HEK293 (cell line): ENCODE results near the gene S100A8.

Experiments
- CTCF ChIA-PET: fragments of 350-600 bp; formaldehyde crosslinking; extraction: SDS; loops from one replicate; lab custom pipeline; 2021; ENCODE audit warnings: antibody characterized with exemption; lab: Yijun Ruan, JAX
- POLR2A ChIA-PET: fragments of 300-600 bp; formaldehyde crosslinking; extraction: SDS; loops from one replicate; lab custom pipeline; 2020; ENCODE audit warnings: antibody characterized with exemption, inconsistent platforms; lab: Yijun Ruan, JAX
- H3K27ac ChIP-seq: fragments of 200-500 bp; sonication (Bioruptor generic); 2 replicates; pipeline ENCODE4 v1.5.1; 2014; ENCODE audit warnings: low read depth, low read length, control low read depth, inconsistent platforms; ENCODE audit errors: extremely low read depth
- H3K36me3 ChIP-seq, 2 experiments: fragments of 200-500 bp in 1 of 2; sonication (Bioruptor generic) in 1 of 2; 1 replicate in 1 of 2; 2 replicates in 1 of 2; pipeline ENCODE4 v1.5.1; 2014 to 2017; ENCODE audit warnings: inconsistent platforms in 2 of 2, low read length in 2 of 2; ENCODE audit not compliant: control insufficient read depth in 2 of 2, insufficient read depth in 1 of 2
- H3K4me1 ChIP-seq: fragments of 200-500 bp; sonication (Bioruptor generic); 2 replicates; pipeline ENCODE4 v1.5.1; 2014; ENCODE audit warnings: mild to moderate bottlenecking, low read length, inconsistent platforms; ENCODE audit not compliant: control insufficient read depth, insufficient read depth
- H3K4me3 ChIP-seq: 2 replicates; pipeline ENCODE4 v1.5.1; 2011; ENCODE audit warnings: low read depth, mild to moderate bottlenecking, control low read depth, low read length, moderate library complexity
- H3K9me3 ChIP-seq: fragments of 200-500 bp; sonication (Bioruptor generic); 2 replicates; pipeline ENCODE4 v1.5.1; 2014; ENCODE audit warnings: low read depth, low read length, inconsistent platforms; ENCODE audit not compliant: control insufficient read depth, insufficient read depth
- GLIS1 ChIP-seq: fragments of 450-650 bp; formaldehyde crosslinking; IDR thresholded peaks from 2 replicates; pipeline ENCODE4 v1.5.1; 2016; ENCODE audit warnings: missing biosample characterization, missing genetic modification characterization
- HOXD13 ChIP-seq: sonication (generic); formaldehyde crosslinking; IDR thresholded peaks from 2 replicates; pipeline ENCODE4 v1.8.0; 2022; ENCODE audit warnings: missing genetic modification reagents, borderline replicate concordance
- ZIC2 ChIP-seq: fragments of 450-650 bp; formaldehyde crosslinking; IDR thresholded peaks from 2 replicates; pipeline ENCODE4 v1.5.1; 2016; ENCODE audit warnings: missing biosample characterization, missing genetic modification characterization
- ZNF23 ChIP-seq: fragments of 450-650 bp; formaldehyde crosslinking; IDR thresholded peaks from 2 replicates; pipeline ENCODE4 v1.5.1; 2016; ENCODE audit warnings: missing biosample characterization, missing genetic modification characterization, borderline replicate concordance
- ZNF677 ChIP-seq: fragments of 450-650 bp; IDR thresholded peaks from 2 replicates; pipeline ENCODE4 v1.5.0; 2018; ENCODE audit warnings: missing biosample characterization, mild to moderate bottlenecking, missing genetic modification characterization, moderate library complexity
- ZSCAN23 ChIP-seq: fragments of 450-650 bp; formaldehyde crosslinking; IDR thresholded peaks from 2 replicates; pipeline ENCODE4 v1.5.1; 2016; ENCODE audit warnings: missing biosample characterization, missing genetic modification characterization
- TF ChIP-seq, protein P1 (sequence below): fragments of 450-650 bp; formaldehyde crosslinking; IDR thresholded peaks from 2 replicates; pipeline ENCODE4 v1.5.1; 2016; ENCODE audit warnings: missing biosample characterization, missing genetic modification characterization, low read depth
- TF ChIP-seq, protein P2 (sequence below): sonication (generic); formaldehyde crosslinking; IDR thresholded peaks from 2 replicates; pipeline ENCODE4 v1.8.1; 2022; ENCODE audit warnings: mild to moderate bottlenecking, moderate library complexity, missing genetic modification reagents
- TF ChIP-seq, protein P3 (sequence below): fragments of 450-650 bp; formaldehyde crosslinking; IDR thresholded peaks from 2 replicates; pipeline ENCODE4 v1.5.1; 2016; ENCODE audit warnings: missing biosample characterization, missing genetic modification characterization
- TF ChIP-seq, protein P4 (sequence below): fragments of 450-650 bp; formaldehyde crosslinking; IDR thresholded peaks from 2 replicates; pipeline ENCODE4 v1.5.0; 2017; ENCODE audit warnings: missing biosample characterization, missing genetic modification characterization, borderline replicate concordance
- TF ChIP-seq, protein P5 (sequence below): fragments of 450-650 bp; formaldehyde crosslinking; IDR thresholded peaks from 2 replicates; pipeline ENCODE4 v1.5.1; 2016; ENCODE audit warnings: missing biosample characterization, missing genetic modification characterization
- TF ChIP-seq, protein P6 (sequence below): fragments of 450-650 bp; formaldehyde crosslinking; IDR thresholded peaks from 2 replicates; pipeline ENCODE4 v1.5.1; 2016; ENCODE audit warnings: missing biosample characterization, missing genetic modification characterization
- TF ChIP-seq, protein P7 (sequence below): fragments of 450-650 bp; formaldehyde crosslinking; IDR thresholded peaks from 2 replicates; pipeline ENCODE4 v1.5.1; 2016; ENCODE audit warnings: missing biosample characterization, missing genetic modification characterization, borderline replicate concordance

S100A8 gene

DNA sequence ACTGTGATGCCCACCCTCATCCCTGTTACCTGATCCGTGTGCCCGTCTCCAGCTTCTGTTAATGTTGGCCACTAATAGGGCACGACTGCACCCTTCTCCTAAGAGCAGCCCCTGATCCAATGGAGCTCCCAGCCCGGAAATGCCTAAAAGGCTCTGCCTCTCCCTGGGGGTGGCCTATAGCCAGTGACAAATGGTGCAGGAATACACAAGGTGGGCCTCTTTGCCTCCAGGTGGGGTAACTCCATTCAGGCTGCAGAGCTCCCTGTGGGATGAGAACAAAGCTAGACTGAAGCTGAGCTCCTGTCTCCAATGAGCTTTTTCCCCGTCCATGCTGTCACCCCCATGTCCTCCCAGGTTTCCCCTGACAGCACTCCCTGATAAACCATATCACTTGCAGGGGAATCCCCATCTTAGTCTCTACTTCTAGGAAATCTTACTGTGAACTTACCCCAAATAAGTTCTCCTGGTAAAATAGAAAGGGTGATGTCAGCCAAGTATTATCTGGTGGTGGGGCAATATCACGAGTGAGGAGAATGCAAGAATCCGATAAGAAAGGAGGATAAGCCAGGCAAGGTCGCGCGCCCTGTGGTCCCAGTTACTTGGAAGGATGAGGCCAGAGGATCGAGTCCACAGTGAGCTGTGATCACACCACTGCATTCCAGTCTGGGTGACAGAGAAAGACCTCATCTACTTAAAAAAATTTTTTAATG, 44.0 kb upstream of the S100A8 start:
- H3K4me3 ChIP-seq: no peak overlapping the region
- TF ChIP-seq, protein P1, sequence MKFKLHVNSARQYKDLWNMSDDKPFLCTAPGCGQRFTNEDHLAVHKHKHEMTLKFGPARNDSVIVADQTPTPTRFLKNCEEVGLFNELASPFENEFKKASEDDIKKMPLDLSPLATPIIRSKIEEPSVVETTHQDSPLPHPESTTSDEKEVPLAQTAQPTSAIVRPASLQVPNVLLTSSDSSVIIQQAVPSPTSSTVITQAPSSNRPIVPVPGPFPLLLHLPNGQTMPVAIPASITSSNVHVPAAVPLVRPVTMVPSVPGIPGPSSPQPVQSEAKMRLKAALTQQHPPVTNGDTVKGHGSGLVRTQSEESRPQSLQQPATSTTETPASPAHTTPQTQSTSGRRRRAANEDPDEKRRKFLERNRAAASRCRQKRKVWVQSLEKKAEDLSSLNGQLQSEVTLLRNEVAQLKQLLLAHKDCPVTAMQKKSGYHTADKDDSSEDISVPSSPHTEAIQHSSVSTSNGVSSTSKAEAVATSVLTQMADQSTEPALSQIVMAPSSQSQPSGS: no peak
- TF ChIP-seq, protein P2, sequence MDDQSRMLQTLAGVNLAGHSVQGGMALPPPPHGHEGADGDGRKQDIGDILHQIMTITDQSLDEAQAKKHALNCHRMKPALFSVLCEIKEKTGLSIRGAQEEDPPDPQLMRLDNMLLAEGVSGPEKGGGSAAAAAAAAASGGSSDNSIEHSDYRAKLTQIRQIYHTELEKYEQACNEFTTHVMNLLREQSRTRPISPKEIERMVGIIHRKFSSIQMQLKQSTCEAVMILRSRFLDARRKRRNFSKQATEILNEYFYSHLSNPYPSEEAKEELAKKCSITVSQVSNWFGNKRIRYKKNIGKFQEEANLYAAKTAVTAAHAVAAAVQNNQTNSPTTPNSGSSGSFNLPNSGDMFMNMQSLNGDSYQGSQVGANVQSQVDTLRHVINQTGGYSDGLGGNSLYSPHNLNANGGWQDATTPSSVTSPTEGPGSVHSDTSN (CRISPR knock-in tag): no peak
- TF ChIP-seq, protein P3, sequence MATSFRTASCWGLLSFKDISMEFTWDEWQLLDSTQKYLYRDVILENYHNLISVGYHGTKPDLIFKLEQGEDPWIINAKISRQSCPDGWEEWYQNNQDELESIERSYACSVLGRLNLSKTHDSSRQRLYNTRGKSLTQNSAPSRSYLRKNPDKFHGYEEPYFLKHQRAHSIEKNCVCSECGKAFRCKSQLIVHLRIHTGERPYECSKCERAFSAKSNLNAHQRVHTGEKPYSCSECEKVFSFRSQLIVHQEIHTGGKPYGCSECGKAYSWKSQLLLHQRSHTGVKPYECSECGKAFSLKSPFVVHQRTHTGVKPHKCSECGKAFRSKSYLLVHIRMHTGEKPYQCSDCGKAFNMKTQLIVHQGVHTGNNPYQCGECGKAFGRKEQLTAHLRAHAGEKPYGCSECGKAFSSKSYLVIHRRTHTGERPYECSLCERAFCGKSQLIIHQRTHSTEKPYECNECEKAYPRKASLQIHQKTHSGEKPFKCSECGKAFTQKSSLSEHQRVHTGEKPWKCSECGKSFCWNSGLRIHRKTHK (tag by site-specific recombination): no peak
- TF ChIP-seq, protein P4, sequence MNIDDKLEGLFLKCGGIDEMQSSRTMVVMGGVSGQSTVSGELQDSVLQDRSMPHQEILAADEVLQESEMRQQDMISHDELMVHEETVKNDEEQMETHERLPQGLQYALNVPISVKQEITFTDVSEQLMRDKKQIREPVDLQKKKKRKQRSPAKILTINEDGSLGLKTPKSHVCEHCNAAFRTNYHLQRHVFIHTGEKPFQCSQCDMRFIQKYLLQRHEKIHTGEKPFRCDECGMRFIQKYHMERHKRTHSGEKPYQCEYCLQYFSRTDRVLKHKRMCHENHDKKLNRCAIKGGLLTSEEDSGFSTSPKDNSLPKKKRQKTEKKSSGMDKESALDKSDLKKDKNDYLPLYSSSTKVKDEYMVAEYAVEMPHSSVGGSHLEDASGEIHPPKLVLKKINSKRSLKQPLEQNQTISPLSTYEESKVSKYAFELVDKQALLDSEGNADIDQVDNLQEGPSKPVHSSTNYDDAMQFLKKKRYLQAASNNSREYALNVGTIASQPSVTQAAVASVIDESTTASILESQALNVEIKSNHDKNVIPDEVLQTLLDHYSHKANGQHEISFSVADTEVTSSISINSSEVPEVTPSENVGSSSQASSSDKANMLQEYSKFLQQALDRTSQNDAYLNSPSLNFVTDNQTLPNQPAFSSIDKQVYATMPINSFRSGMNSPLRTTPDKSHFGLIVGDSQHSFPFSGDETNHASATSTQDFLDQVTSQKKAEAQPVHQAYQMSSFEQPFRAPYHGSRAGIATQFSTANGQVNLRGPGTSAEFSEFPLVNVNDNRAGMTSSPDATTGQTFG: no peak
- no peak for TF ChIP-seq ZNF23
- TF ChIP-seq GLIS1 (tag by site-specific recombination): peak; percentile 54
- ChIA-PET CTCF (interaction anchor here (0.6 to 1.2 kb wide), 3 partner anchors 10 to 140 kb away, joined by 3 read pairs; no protein-coding TSS in a partner anchor), POLR2A (no interaction called here)
- H3K27ac ChIP-seq: no peak overlapping the region
- H3K4me1 ChIP-seq: no peaks in the 10 kb centered on the region
- H3K36me3 ChIP-seq: no peaks in the 10 kb centered on the region
- no peaks in the 10 kb centered on the region for H3K9me3 ChIP-seq

DNA sequence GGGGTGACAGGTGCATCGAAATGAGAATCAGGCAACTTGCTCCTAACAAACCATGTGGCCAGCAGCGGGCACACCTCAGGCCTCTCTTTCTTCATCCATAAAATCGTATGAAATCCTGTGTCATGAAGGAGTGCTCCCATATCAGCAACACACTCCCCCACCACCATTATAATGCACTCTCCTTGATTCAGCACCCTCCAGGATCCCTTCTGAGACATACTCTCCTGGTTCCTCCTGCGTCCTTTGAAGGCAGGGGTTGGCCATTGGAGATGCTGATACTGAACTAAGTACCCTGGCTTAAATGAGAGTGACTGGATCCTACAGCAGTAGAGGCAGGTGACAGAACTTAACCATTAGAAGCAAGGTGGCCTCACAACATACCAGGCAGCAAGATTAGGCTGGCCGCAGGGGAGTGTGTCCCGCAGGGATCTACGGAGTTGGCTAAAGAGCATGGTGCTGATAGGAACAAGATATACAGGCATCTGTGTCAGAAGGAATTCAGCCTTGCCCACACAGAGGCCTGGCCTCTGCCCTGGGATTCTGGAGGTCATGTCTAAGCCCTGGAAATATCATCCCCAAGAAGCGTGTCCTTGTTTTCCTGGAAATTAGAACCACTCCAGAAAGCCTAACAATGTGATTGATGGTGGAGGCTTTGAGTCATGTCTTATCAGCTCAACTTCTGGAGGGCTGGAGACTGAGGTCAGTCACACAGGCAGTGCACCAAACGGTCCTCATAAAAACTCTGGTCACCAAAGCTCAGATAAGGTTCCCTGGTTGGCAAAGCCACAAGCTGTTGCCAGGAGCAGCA, 42.2 kb upstream of the S100A8 start:
- H3K9me3 ChIP-seq: no peaks in the 10 kb centered on the region
- no peaks in the 10 kb centered on the region for H3K36me3 ChIP-seq
- ChIA-PET CTCF (interaction anchor here (0.6 kb wide), 1 partner anchor 32 kb away, joined by 3 read pairs; no protein-coding TSS in a partner anchor), POLR2A (no interaction called here)
- H3K27ac ChIP-seq: no peak overlapping the region
- H3K4me1 ChIP-seq: no peaks in the 10 kb centered on the region
- H3K4me3 ChIP-seq: no peak overlapping the region
- TF ChIP-seq, protein P1: no peak
- TF ChIP-seq HOXD13 (CRISPR knock-in tag) (no peak), ZNF677 (tag by site-specific recombination) (no peak), ZSCAN23 (tag by site-specific recombination) (no peak), ZIC2 (tag by site-specific recombination) (no peak)
- TF ChIP-seq, protein P5, sequence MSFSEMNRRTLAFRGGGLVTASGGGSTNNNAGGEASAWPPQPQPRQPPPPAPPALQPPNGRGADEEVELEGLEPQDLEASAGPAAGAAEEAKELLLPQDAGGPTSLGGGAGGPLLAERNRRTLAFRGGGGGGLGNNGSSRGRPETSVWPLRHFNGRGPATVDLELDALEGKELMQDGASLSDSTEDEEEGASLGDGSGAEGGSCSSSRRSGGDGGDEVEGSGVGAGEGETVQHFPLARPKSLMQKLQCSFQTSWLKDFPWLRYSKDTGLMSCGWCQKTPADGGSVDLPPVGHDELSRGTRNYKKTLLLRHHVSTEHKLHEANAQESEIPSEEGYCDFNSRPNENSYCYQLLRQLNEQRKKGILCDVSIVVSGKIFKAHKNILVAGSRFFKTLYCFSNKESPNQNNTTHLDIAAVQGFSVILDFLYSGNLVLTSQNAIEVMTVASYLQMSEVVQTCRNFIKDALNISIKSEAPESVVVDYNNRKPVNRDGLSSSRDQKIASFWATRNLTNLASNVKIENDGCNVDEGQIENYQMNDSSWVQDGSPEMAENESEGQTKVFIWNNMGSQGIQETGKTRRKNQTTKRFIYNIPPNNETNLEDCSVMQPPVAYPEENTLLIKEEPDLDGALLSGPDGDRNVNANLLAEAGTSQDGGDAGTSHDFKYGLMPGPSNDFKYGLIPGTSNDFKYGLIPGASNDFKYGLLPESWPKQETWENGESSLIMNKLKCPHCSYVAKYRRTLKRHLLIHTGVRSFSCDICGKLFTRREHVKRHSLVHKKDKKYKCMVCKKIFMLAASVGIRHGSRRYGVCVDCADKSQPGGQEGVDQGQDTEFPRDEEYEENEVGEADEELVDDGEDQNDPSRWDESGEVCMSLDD (tag by site-specific recombination): no peak
- TF ChIP-seq, protein P6, sequence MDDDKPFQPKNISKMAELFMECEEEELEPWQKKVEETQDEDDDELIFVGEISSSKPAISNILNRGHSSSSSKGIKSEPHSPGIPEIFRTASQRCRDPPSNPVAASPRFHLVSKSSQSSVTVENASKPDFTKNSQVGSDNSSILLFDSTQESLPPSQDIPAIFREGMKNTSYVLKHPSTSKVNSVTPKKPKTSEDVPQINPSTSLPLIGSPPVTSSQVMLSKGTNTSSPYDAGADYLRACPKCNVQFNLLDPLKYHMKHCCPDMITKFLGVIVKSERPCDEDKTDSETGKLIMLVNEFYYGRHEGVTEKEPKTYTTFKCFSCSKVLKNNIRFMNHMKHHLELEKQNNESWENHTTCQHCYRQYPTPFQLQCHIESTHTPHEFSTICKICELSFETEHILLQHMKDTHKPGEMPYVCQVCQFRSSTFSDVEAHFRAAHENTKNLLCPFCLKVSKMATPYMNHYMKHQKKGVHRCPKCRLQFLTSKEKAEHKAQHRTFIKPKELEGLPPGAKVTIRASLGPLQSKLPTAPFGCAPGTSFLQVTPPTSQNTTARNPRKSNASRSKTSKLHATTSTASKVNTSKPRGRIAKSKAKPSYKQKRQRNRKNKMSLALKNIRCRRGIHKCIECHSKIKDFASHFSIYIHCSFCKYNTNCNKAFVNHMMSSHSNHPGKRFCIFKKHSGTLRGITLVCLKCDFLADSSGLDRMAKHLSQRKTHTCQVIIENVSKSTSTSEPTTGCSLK (tag by site-specific recombination): no peak
- TF ChIP-seq, protein P7, sequence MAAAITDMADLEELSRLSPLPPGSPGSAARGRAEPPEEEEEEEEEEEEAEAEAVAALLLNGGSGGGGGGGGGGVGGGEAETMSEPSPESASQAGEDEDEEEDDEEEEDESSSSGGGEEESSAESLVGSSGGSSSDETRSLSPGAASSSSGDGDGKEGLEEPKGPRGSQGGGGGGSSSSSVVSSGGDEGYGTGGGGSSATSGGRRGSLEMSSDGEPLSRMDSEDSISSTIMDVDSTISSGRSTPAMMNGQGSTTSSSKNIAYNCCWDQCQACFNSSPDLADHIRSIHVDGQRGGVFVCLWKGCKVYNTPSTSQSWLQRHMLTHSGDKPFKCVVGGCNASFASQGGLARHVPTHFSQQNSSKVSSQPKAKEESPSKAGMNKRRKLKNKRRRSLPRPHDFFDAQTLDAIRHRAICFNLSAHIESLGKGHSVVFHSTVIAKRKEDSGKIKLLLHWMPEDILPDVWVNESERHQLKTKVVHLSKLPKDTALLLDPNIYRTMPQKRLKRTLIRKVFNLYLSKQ (tag by site-specific recombination): no peak
